Subcutaneous adipose tissue (tissue), 4 donors: ENCODE measurements around the gene PDLIM1. TPM values are rescaled to one million over a fixed set of nuclear protein-coding genes. Genes with fewer than 3 reads are reported as not detected.

Experiments used
- CTCF ChIP-seq: fragments of 450-650 bp; IDR thresholded peaks from one replicate; pipeline ENCODE4 v1.5.1; 2016; ENCODE audit warnings: low read depth, mild to moderate bottlenecking, control low read depth, antibody characterized with exemption, moderate library complexity
- total RNA-seq, 4 donors: library from RNA; depleted of rRNA; stranded (reverse); fragments of >200 nt; gene quantifications; one replicate each; pipeline ENCODE4 v1.1.0, GENCODE V29; 2016

The PDLIM1 gene
- total RNA-seq, result 100 to 1,000 TPM in 2 of 4 donors, 10 to 100 TPM in 2; 79.2 to 118 (median 96.4) TPM

- TF ChIP-seq CTCF, result no peak
These were observed at the start of gene PDLIM1 for GRCh38 chr10:95290461-95291364. PDLIM1 (minus strand) TSS chr10:95291003; CDS start chr10:95290915, 88 bp downstream.

- no peak for TF ChIP-seq CTCF
These were observed 49.1 kb upstream of the PDLIM1 start for GRCh38 chr10:95339863-95340262.

GRCh38 chr10:95337423-95338160, 46.8 kb upstream of the PDLIM1 start:
- no peak for TF ChIP-seq CTCF

GRCh38 chr10:95336702-95337101, 45.9 kb upstream of the PDLIM1 start:
- TF ChIP-seq CTCF, result no peak

- no peak for TF ChIP-seq CTCF
These were observed 45.3 kb upstream of the PDLIM1 start for GRCh38 chr10:95335933-95336699.

GRCh38 chr10:95334805-95335144, 44.0 kb upstream of the PDLIM1 start:
- no peak for TF ChIP-seq CTCF
